IPS DF 6.9 (cell line): ENCODE results near the gene RLN3.

Source experiments
- DNase-seq: peaks from one replicate; pipeline ENCODE4 v3.0.0-alpha.2; 2013; ENCODE audit warnings: low read depth, low spot score
- H3K27ac ChIP-seq: one replicate; pipeline ENCODE4 v1.5.1; 2013; ENCODE audit warnings: low read length, control low read depth
- H3K27me3 ChIP-seq: 2 replicates; pipeline ENCODE4 v1.6.1; 2013; ENCODE audit warnings: mild to moderate bottlenecking, low read length; ENCODE audit not compliant: control insufficient read depth, insufficient read depth
- H3K36me3 ChIP-seq: 2 replicates; pipeline ENCODE4 v1.6.1; 2013; ENCODE audit warnings: low read length; ENCODE audit not compliant: control insufficient read depth, insufficient read depth
- H3K4me1 ChIP-seq: 2 replicates; pipeline ENCODE4 v1.6.1; 2013; ENCODE audit warnings: low read length; ENCODE audit not compliant: control insufficient read depth, insufficient read depth
- H3K4me3 ChIP-seq: 2 replicates; pipeline ENCODE4 v1.5.1; 2013; ENCODE audit warnings: mild to moderate bottlenecking, low read length
- H3K9me3 ChIP-seq: 2 replicates; pipeline ENCODE4 v1.6.1; 2013; ENCODE audit warnings: low read length, inconsistent platforms; ENCODE audit not compliant: control insufficient read depth, insufficient read depth
- WGBS: extraction: QIAGEN DNeasy Blood & Tissue Kit; methylation state at CpG from one replicate; pipeline ENCODE4 v1.1.7; 2013; ENCODE audit warnings: mixed read lengths, missing lambda C conversion rate; ENCODE audit not compliant: insufficient read length, insufficient coverage; 5-methylcytosine and 5-hydroxymethylcytosine counted together

The RLN3 gene

GRCh38 chr19:13984186-13984585 lies 43.8 kb upstream of the RLN3 start:
- Histone ChIP-seq H3K4me1 (peaks cover 22% of the 10 kb centered on the region), H3K36me3 (peaks cover 2% of the 10 kb centered on the region; the same call in 1 of the 2 replicates), H3K27ac (no peak overlapping the region), H3K9me3 (no peaks in the 10 kb centered on the region), H3K4me3 (no peak overlapping the region), H3K27me3 (no peaks in the 10 kb centered on the region)
- WGBS: no CpG with 5 or more reads among the region's 15 CpGs
- DNase-seq: no peak

GRCh38 chr19:13984875-13985741 lies 42.8 kb upstream of the RLN3 start:
- Histone ChIP-seq H3K4me3 (no peak overlapping the region), H3K27me3 (no peaks in the 10 kb centered on the region), H3K9me3 (no peaks in the 10 kb centered on the region), H3K4me1 (peaks cover 17% of the 10 kb centered on the region), H3K27ac (no peak overlapping the region), H3K36me3 (peaks cover 2% of the 10 kb centered on the region; the same call in 1 of the 2 replicates)
- no CpG with 5 or more reads among the region's 25 CpGs for WGBS
- no peak for DNase-seq

GRCh38 chr19:13985771-13986347 lies 42.1 kb upstream of the RLN3 start:
- no CpG with 5 or more reads among the region's 10 CpGs for WGBS
- Histone ChIP-seq H3K27me3 (no peaks in the 10 kb centered on the region), H3K36me3 (peaks cover 2% of the 10 kb centered on the region; the same call in 1 of the 2 replicates), H3K4me3 (no peak overlapping the region), H3K4me1 (peaks cover 17% of the 10 kb centered on the region), H3K9me3 (no peaks in the 10 kb centered on the region), H3K27ac (peak overlapping the region; percentile 31)
- DNase-seq: no peak

- WGBS: no CpG with 5 or more reads among the region's 19 CpGs
- H3K36me3 ChIP-seq: peaks cover 2% of the 10 kb centered on the region; the same call in 1 of the 2 replicates
- H3K4me1 ChIP-seq: peaks cover 17% of the 10 kb centered on the region
- no peaks in the 10 kb centered on the region for H3K9me3 ChIP-seq
- no peak overlapping the region for H3K4me3 ChIP-seq
- peak overlapping the region; percentile 31 for H3K27ac ChIP-seq
- DNase-seq: peak; percentile 64
- H3K27me3 ChIP-seq: no peaks in the 10 kb centered on the region
Measured at GRCh38 chr19:13986348-13986904, 41.5 kb upstream of the RLN3 start.

- H3K27ac ChIP-seq: peak overlapping the region; percentile 44
- no peaks in the 10 kb centered on the region for H3K9me3 ChIP-seq
- H3K4me1 ChIP-seq: peaks cover 17% of the 10 kb centered on the region
- no CpG with 5 or more reads among the region's 17 CpGs for WGBS
- no peak for DNase-seq
- H3K4me3 ChIP-seq: no peak overlapping the region
- peaks cover 2% of the 10 kb centered on the region; the same call in 1 of the 2 replicates for H3K36me3 ChIP-seq
- H3K27me3 ChIP-seq: no peaks in the 10 kb centered on the region
Measured at GRCh38 chr19:13987101-13987890, 40.7 kb upstream of the RLN3 start.

- Histone ChIP-seq H3K9me3 (no peaks in the 10 kb centered on the region), H3K4me1 (peaks cover 11% of the 10 kb centered on the region), H3K4me3 (no peak overlapping the region), H3K27me3 (no peaks in the 10 kb centered on the region), H3K36me3 (no peaks in the 10 kb centered on the region), H3K27ac (no peak overlapping the region)
- DNase-seq: no peak
- no CpG with 5 or more reads among the region's 7 CpGs for WGBS
Measured at GRCh38 chr19:13989487-13989886, 38.5 kb upstream of the RLN3 start.

GRCh38 chr19:13990085-13990484 lies 37.9 kb upstream of the RLN3 start:
- Histone ChIP-seq H3K27ac (no peak overlapping the region), H3K4me1 (peaks cover 11% of the 10 kb centered on the region), H3K36me3 (no peaks in the 10 kb centered on the region), H3K27me3 (no peaks in the 10 kb centered on the region), H3K4me3 (no peak overlapping the region), H3K9me3 (no peaks in the 10 kb centered on the region)
- no CpG with 5 or more reads among the region's 8 CpGs for WGBS
- no peak for DNase-seq

GRCh38 chr19:13992025-13992424 lies 35.9 kb upstream of the RLN3 start:
- Histone ChIP-seq H3K27me3 (no peaks in the 10 kb centered on the region), H3K36me3 (no peaks in the 10 kb centered on the region), H3K4me3 (no peak overlapping the region), H3K4me1 (peaks cover 1% of the 10 kb centered on the region), H3K9me3 (no peaks in the 10 kb centered on the region), H3K27ac (no peak overlapping the region)
- WGBS: no CpG with 5 or more reads among the region's 7 CpGs
- DNase-seq: no peak

GRCh38 chr19:13993590-13994300 lies 34.2 kb upstream of the RLN3 start:
- Histone ChIP-seq H3K4me3 (no peak overlapping the region), H3K4me1 (no peaks in the 10 kb centered on the region; the same call in 1 of the 2 replicates), H3K9me3 (no peaks in the 10 kb centered on the region), H3K27me3 (no peaks in the 10 kb centered on the region), H3K36me3 (no peaks in the 10 kb centered on the region), H3K27ac (no peak overlapping the region)
- no CpG with 5 or more reads among the region's 22 CpGs for WGBS
- DNase-seq: no peak
